GM12874 (cell line): Measurements from ENCODE around the gene ADAM11.
A peak's percentile ranks its signal among the peaks of the same experiment; 100 is the strongest.

Experiments used
- CTCF ChIP-seq: IDR thresholded peaks from 2 replicates; pipeline ENCODE4 v1.5.1; 2011; ENCODE audit warnings: low read depth, mild to moderate bottlenecking, control low read depth, low read length, moderate library complexity; ENCODE audit not compliant: insufficient read depth

The ADAM11 gene

DNA sequence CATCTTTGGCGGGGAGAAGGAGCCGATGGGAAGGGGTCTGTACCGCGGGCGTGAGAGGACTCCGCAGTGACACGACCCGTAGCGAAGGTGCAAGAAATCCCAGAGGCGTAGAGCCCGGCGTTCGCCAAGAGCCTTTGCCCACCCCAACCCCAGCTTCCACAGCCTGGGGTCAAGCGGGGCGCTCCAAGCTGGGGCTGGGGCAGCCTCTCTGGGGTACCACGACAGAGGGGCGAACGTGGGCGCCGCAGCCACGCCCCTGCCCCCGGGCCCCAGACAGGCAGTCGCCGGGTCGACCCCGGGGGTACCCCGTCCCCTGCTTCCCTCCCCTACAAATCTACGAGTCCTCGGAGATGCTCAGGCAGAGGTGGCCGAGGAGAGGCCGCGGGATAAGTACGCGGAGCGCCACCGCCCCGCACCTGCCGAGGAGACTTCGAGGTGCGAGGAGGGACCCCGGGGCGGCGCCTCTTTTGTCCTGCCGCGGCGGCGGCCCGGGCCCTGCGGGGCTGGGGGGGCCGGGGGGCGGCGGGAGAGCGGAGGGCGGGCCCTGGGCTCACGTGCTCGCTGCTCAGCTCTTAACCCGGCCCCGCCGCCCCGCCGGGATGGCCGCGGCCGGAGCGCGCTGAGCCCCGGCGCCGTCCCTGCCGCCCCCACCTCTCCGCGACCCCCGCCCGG, at the start of gene ADAM11:
ADAM11 (plus strand) TSS at position 575 of the 672 bp plus-strand sequence. CDS start 212 bp downstream, outside the sequence.
- no peak for TF ChIP-seq CTCF

- TF ChIP-seq CTCF, result no peak
These were observed 39.3 kb upstream of the ADAM11 start for GRCh38 chr17:44719444-44719843.

- no peak for TF ChIP-seq CTCF
These were observed 36.5 kb upstream of the ADAM11 start for GRCh38 chr17:44722254-44722653.

DNA sequence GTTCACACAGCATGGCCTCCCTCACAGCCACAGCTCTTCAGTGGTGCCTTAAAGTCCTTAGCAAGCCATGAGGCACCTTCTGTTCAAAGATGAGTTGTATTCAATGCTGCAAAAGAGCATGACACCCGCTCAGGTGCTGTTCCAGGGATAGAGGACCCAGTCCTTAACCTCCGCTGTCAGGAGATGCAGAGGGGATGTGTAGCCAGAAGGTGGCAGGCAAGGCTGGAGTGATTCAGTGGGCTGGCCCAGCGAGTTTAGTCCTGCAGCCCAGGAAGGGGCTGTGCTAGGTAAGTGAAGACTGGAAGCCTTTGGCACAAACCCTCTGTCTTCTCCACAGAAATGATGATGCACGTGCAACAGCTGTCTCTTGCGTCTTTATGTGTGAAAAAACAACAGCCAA, 25.0 kb upstream of the ADAM11 start:
- TF ChIP-seq CTCF, result peak; percentile 34; the same call in 1 of the 2 replicates

- TF ChIP-seq CTCF, result no peak
These were observed 24.5 kb upstream of the ADAM11 start for GRCh38 chr17:44734272-44734671.

GRCh38 chr17:44736551-44737240, 22.1 kb upstream of the ADAM11 start:
- no peak for TF ChIP-seq CTCF

DNA sequence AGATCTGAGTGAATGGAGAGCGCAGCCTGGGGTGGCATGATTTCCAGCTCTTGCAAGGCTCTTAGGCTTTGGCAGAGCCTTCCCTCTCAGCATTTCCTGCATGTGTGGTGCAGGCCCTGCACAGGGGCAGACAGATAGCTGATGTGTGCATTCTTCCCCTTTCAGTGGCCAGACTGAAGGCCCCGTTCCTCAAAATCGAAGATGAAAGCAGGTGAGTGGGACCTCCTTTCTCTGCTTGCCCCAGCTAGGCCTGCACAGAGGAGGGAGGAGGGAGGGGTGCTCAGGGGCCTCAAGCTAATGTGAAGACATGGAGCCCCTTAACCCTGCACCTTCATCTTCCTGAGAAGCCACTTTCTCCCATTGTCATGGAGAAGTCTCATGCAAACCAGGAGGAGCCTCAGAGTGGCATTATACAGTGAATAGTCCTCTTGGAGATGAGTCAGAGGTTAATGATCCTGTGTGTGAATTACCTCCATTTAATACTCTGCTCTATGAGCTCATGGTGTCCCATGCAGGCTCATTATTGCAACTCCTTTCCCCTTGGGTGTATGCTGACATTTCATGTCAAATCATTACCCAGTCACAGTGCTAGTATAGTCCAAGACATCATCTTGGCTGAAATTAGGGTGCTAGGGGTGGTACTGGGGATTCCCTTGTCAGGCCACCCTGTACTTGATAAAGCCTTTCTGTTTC, 20.4 kb upstream of the ADAM11 start:
- TF ChIP-seq CTCF, result no peak
